KMS-11 (cell line): ENCODE data around the gene PHACTR3.

Experiments
- H2AFZ ChIP-seq: fragments of 200-600 bp; sonication (generic); 2 replicates; pipeline ENCODE4 v1.6.1; 2016; ENCODE audit warnings: antibody characterized with exemption, mixed run types, low read depth
- H3K27ac ChIP-seq: fragments of 200-600 bp; sonication (generic); 2 replicates; pipeline ENCODE4 v1.6.1; 2016; ENCODE audit warnings: mild to moderate bottlenecking, mixed run types
- H3K27me3 ChIP-seq: fragments of 200-600 bp; sonication (generic); 2 replicates; pipeline ENCODE4 v1.6.1; 2017; ENCODE audit warnings: mild to moderate bottlenecking, low read depth, mixed run types, moderate library complexity; ENCODE audit not compliant: insufficient read depth
- H3K36me3 ChIP-seq: fragments of 200-600 bp; sonication (generic); 2 replicates; pipeline ENCODE4 v1.6.1; 2017; ENCODE audit warnings: mild to moderate bottlenecking, mixed run types; ENCODE audit not compliant: insufficient read depth
- H3K4me1 ChIP-seq: fragments of 200-600 bp; sonication (generic); 2 replicates; pipeline ENCODE4 v1.6.1; 2016; ENCODE audit warnings: mild to moderate bottlenecking, low read depth, mixed run types; ENCODE audit not compliant: poor library complexity, severe bottlenecking
- H3K4me2 ChIP-seq: fragments of 200-600 bp; sonication (generic); 2 replicates; pipeline ENCODE4 v1.7.0; 2016; ENCODE audit warnings: mild to moderate bottlenecking, mixed run types
- H3K4me3 ChIP-seq: fragments of 200-600 bp; sonication (generic); IDR thresholded peaks from 2 replicates; pipeline ENCODE4 v1.6.1; 2017; ENCODE audit warnings: low read depth, low read length, mixed read lengths; ENCODE audit not compliant: insufficient read depth
- H3K79me2 ChIP-seq: fragments of 200-600 bp; sonication (generic); 2 replicates; pipeline ENCODE4 v1.6.1; 2016; ENCODE audit warnings: low read depth, mixed run types; ENCODE audit not compliant: insufficient read depth
- H3K9ac ChIP-seq: fragments of 200-600 bp; sonication (generic); 2 replicates; pipeline ENCODE4 v1.6.1; 2016; ENCODE audit warnings: mild to moderate bottlenecking, mixed run types
- H4K20me1 ChIP-seq: fragments of 200-600 bp; sonication (generic); 2 replicates; pipeline ENCODE4 v1.6.1; 2016; ENCODE audit warnings: mild to moderate bottlenecking, mixed run types; ENCODE audit not compliant: insufficient read depth
- CTCF ChIP-seq: fragments of 200-600 bp; sonication (generic); conservative IDR thresholded peaks from 2 replicates; pipeline ENCODE4 v1.6.1; 2017; ENCODE audit warnings: low read depth, mild to moderate bottlenecking, antibody characterized with exemption, low read length, moderate library complexity, mixed read lengths

Gene PHACTR3

GRCh38 chr20:59784365-59784764, 180.0 kb downstream of the PHACTR3 start:
- no peaks in the 10 kb centered on the region for H4K20me1 ChIP-seq
- no peaks in the 10 kb centered on the region for H3K79me2 ChIP-seq
- TF ChIP-seq CTCF = no peak
- no peaks in the 10 kb centered on the region for H3K27me3 ChIP-seq
- H3K4me1 ChIP-seq = peaks cover 8% of the 10 kb centered on the region
- H3K9ac ChIP-seq = no peak overlapping the region
- H3K36me3 ChIP-seq = no peaks in the 10 kb centered on the region
- no peak overlapping the region for H3K27ac ChIP-seq
- no peak overlapping the region for H3K4me2 ChIP-seq
- H3K4me3 ChIP-seq = no peak overlapping the region
- no peak overlapping the region for H2AFZ ChIP-seq

GRCh38 chr20:59784791-59785668, 180.7 kb downstream of the PHACTR3 start:
- H2AFZ ChIP-seq = no peak overlapping the region
- no peak overlapping the region for H3K4me3 ChIP-seq
- H3K4me1 ChIP-seq = peaks cover 8% of the 10 kb centered on the region
- no peaks in the 10 kb centered on the region for H3K79me2 ChIP-seq
- H4K20me1 ChIP-seq = no peaks in the 10 kb centered on the region
- no peak overlapping the region for H3K4me2 ChIP-seq
- H3K27me3 ChIP-seq = no peaks in the 10 kb centered on the region
- H3K36me3 ChIP-seq = no peaks in the 10 kb centered on the region
- H3K27ac ChIP-seq = no peak overlapping the region
- TF ChIP-seq CTCF = no peak
- no peak overlapping the region for H3K9ac ChIP-seq

- Histone ChIP-seq H3K4me2 (no peak overlapping the region), H3K79me2 (no peaks in the 10 kb centered on the region), H3K9ac (no peak overlapping the region), H3K36me3 (no peaks in the 10 kb centered on the region), H3K27ac (no peak overlapping the region), H4K20me1 (no peaks in the 10 kb centered on the region), H3K27me3 (no peaks in the 10 kb centered on the region), H3K4me1 (peaks cover 8% of the 10 kb centered on the region), H3K4me3 (no peak overlapping the region), H2AFZ (no peak overlapping the region)
- no peak for TF ChIP-seq CTCF
Measured at GRCh38 chr20:59785669-59785959, 181.3 kb downstream of the PHACTR3 start.

- Histone ChIP-seq H4K20me1 (no peaks in the 10 kb centered on the region), H3K36me3 (no peaks in the 10 kb centered on the region), H3K4me2 (no peak overlapping the region), H3K27ac (no peak overlapping the region), H3K4me3 (no peak overlapping the region), H3K4me1 (peaks cover 8% of the 10 kb centered on the region), H3K9ac (no peak overlapping the region), H3K79me2 (no peaks in the 10 kb centered on the region), H3K27me3 (no peaks in the 10 kb centered on the region), H2AFZ (no peak overlapping the region)
- no peak for TF ChIP-seq CTCF
Measured at GRCh38 chr20:59785986-59786795, 181.9 kb downstream of the PHACTR3 start.
